Epithelial cell of proximal tubule (primary cell): ENCODE measurements around the gene FXYD2. TPM values are rescaled to one million over a fixed set of nuclear protein-coding genes. Genes with fewer than 3 reads are reported as not detected.

Experiments
- DNase-seq: peaks from one replicate; pipeline ENCODE4 v3.0.0-alpha.2; 2011; ENCODE audit warnings: low read depth
- H3K4me3 ChIP-seq: 2 replicates; pipeline ENCODE4 v1.5.1; 2011; ENCODE audit warnings: low read depth, mild to moderate bottlenecking, low read length
- CTCF ChIP-seq: conservative IDR thresholded peaks from 2 replicates; pipeline ENCODE4 v1.5.1; 2012; ENCODE audit warnings: low read depth, mild to moderate bottlenecking, low read length
- total RNA-seq: library from RNA; depleted of rRNA; stranded (reverse); fragments of >200 nt; gene quantifications from 2 replicates; pipeline ENCODE4 v1.2.3, GENCODE V29; 2015

FXYD2 gene
- total RNA-seq, 1 donor from 2014 or later: 286 TPM

- no peak for DNase-seq
- TF ChIP-seq CTCF: no peak
- H3K4me3 ChIP-seq: no peak overlapping the region
Measured at GRCh38 chr11:117862753-117863152, 38.2 kb upstream of the FXYD2 start.

GRCh38 chr11:117862019-117862725 is 37.6 kb upstream of the FXYD2 start:
- no peak for DNase-seq
- H3K4me3 ChIP-seq: no peak overlapping the region
- no peak for TF ChIP-seq CTCF

GRCh38 chr11:117861151-117862018 is 36.8 kb upstream of the FXYD2 start:
- TF ChIP-seq CTCF: no peak
- DNase-seq: no peak
- H3K4me3 ChIP-seq: no peak overlapping the region

GRCh38 chr11:117860139-117860538 is 35.6 kb upstream of the FXYD2 start:
- no peak overlapping the region for H3K4me3 ChIP-seq
- no peak for DNase-seq
- no peak for TF ChIP-seq CTCF

- no peak overlapping the region for H3K4me3 ChIP-seq
- DNase-seq: no peak
- no peak for TF ChIP-seq CTCF
Measured at GRCh38 chr11:117859488-117860112, 35.1 kb upstream of the FXYD2 start.

- no peak for DNase-seq
- TF ChIP-seq CTCF: no peak
- H3K4me3 ChIP-seq: no peak overlapping the region
Measured at GRCh38 chr11:117859061-117859460, 34.5 kb upstream of the FXYD2 start.
